Mammary epithelial cell (primary cell): Measurements from ENCODE around the gene CEP112.

Source experiments
- EZH2 ChIP-seq: IDR thresholded peaks from 2 replicates; pipeline ENCODE4 v1.6.1; 2012; ENCODE audit warnings: low read length, inconsistent platforms, borderline replicate concordance
- TF ChIP-seq, protein P1 (sequence below), 2 donors: IDR thresholded peaks in 1 of 2; conservative IDR thresholded peaks in 1 of 2; 2 replicates each; pipeline ENCODE4 v1.5.1; 2011 to 2012; ENCODE audit warnings: inconsistent platforms in 2 of 2, low read length in 2 of 2, mild to moderate bottlenecking in 2 of 2, control low read depth in 1 of 2, low read depth in 1 of 2; ENCODE audit not compliant: insufficient read depth in 1 of 2; ENCODE audit errors: extremely low read depth in 1 of 2

DNA sequence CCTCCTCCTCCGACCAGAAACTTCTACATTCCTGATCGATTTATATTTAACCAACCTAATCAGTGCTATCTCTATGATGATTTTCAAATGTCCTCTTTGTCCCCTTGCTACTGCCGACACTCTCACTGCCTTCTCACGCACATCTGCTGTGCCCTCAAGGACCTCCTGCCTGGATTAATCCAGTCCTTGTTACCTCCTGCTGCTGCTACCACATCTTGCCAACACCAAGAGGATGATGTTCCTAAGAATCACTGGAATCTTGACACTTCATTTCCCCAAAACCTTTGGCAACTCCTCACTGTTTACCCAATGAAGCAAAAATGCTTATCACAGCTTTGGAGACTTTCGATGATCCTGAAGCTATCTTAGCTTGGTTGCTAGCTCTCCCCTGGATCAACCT lies 343.2 kb downstream of the CEP112 start:
- TF ChIP-seq, protein P1, sequence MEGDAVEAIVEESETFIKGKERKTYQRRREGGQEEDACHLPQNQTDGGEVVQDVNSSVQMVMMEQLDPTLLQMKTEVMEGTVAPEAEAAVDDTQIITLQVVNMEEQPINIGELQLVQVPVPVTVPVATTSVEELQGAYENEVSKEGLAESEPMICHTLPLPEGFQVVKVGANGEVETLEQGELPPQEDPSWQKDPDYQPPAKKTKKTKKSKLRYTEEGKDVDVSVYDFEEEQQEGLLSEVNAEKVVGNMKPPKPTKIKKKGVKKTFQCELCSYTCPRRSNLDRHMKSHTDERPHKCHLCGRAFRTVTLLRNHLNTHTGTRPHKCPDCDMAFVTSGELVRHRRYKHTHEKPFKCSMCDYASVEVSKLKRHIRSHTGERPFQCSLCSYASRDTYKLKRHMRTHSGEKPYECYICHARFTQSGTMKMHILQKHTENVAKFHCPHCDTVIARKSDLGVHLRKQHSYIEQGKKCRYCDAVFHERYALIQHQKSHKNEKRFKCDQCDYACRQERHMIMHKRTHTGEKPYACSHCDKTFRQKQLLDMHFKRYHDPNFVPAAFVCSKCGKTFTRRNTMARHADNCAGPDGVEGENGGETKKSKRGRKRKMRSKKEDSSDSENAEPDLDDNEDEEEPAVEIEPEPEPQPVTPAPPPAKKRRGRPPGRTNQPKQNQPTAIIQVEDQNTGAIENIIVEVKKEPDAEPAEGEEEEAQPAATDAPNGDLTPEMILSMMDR (conservative IDR thresholded peaks at IDR 0.05 in 1 of 2, IDR thresholded peaks at IDR 0.05 in 1 of 2; ENCODE audit: extremely low read depth in 1 of 2, insufficient read depth in 1 of 2, low read depth in 1 of 2, low read length in 2 of 2): no peak
- no peak for TF ChIP-seq EZH2
